OCI-LY3 (cell line): Measurements from ENCODE around the gene USE1.

Experiments
- CTCF ChIP-seq: fragments of 200-600, 300-600 bp; sonication (generic); IDR thresholded peaks from 2 replicates; pipeline ENCODE4 v1.5.1; 2014; ENCODE audit warnings: antibody characterized with exemption, low read length, low read depth
- EZH2phosphoT487 ChIP-seq: fragments of 200-600 bp; shearing (Covaris generic); IDR thresholded peaks from 2 replicates; pipeline ENCODE4 v1.6.1; 2018; ENCODE audit warnings: antibody characterized with exemption, mixed run types, low read depth

GRCh38 chr19:17244618-17245534, 29.7 kb downstream of the USE1 start:
- TF ChIP-seq CTCF = no peak
- no peak for TF ChIP-seq EZH2phosphoT487
